ENCODE data around the gene DNMT1. TPM values are rescaled to one million over a fixed set of nuclear protein-coding genes. Genes with fewer than 3 reads are reported as not detected.

DNMT1 gene
- polyA plus RNA-seq, 1 donor from 2014 or later, result 58.4 TPM

GRCh38 chr19:10136936-10137335, 57.8 kb downstream of the DNMT1 start:
- Histone ChIP-seq H3K4me2 (ENCODE audit: low read length) (no peak overlapping the region), H3K27me3 (ENCODE audit: insufficient read depth, low read depth, low read length) (no peaks in the 10 kb centered on the region), H2AFZ (ENCODE audit: low read depth, low read length) (no peak overlapping the region), H3K9me3 (ENCODE audit: low read length) (no peaks in the 10 kb centered on the region), H3K9ac (ENCODE audit: low read length) (no peak overlapping the region), H3K36me3 (ENCODE audit: insufficient read depth, low read length) (peaks cover 4% of the 10 kb centered on the region), H3K27ac (ENCODE audit: low read length) (no peak overlapping the region), H3K4me3 (ENCODE audit: low read length) (no peak overlapping the region), H3F3A (ENCODE audit: insufficient read depth, low read length, poor library complexity, severe bottlenecking) (no peaks in the 10 kb centered on the region), H3K9me2 (ENCODE audit: insufficient read depth, low read length) (no peaks in the 10 kb centered on the region), H3K79me2 (replicated peaks; ENCODE audit: insufficient read depth, low read length) (no peaks in the 10 kb centered on the region), H4K20me1 (ENCODE audit: insufficient read depth) (no peaks in the 10 kb centered on the region)
- TF ChIP-seq TAF1 (IDR thresholded peaks at IDR 0.05; ENCODE audit: low read depth) (no peak), CTCF (IDR thresholded peaks at IDR 0.05; ENCODE audit: poor library complexity, severe bottlenecking) (no peak), EP300 (conservative IDR thresholded peaks at IDR 0.05; ENCODE audit: poor library complexity, severe bottlenecking) (no peak), REST (IDR thresholded peaks at IDR 0.05; ENCODE audit: borderline replicate concordance) (no peak), MXI1 (conservative IDR thresholded peaks at IDR 0.05; ENCODE audit: poor library complexity, severe bottlenecking) (no peak), SMC3 (conservative IDR thresholded peaks at IDR 0.05; ENCODE audit: poor library complexity) (no peak), RAD21 (conservative IDR thresholded peaks at IDR 0.05) (no peak), POLR2AphosphoS5 (IDR thresholded peaks at IDR 0.05) (no peak), EZH2 (IDR thresholded peaks at IDR 0.05; ENCODE audit: borderline replicate concordance, insufficient read depth, low read length, poor library complexity, severe bottlenecking) (no peak)

- Histone ChIP-seq H3K9ac (ENCODE audit: low read length) (no peak overlapping the region), H4K20me1 (ENCODE audit: insufficient read depth) (no peaks in the 10 kb centered on the region), H3K27me3 (ENCODE audit: insufficient read depth, low read depth, low read length) (no peaks in the 10 kb centered on the region), H2AFZ (ENCODE audit: low read depth, low read length) (no peak overlapping the region), H3K27ac (ENCODE audit: low read length) (no peak overlapping the region), H3K36me3 (ENCODE audit: insufficient read depth, low read length) (peaks cover 1% of the 10 kb centered on the region), H3K9me3 (ENCODE audit: low read length) (no peaks in the 10 kb centered on the region), H3K9me2 (ENCODE audit: insufficient read depth, low read length) (no peaks in the 10 kb centered on the region), H3K79me2 (replicated peaks; ENCODE audit: insufficient read depth, low read length) (no peaks in the 10 kb centered on the region), H3K4me3 (ENCODE audit: low read length) (no peak overlapping the region), H3K4me2 (ENCODE audit: low read length) (no peak overlapping the region), H3F3A (ENCODE audit: insufficient read depth, low read length, poor library complexity, severe bottlenecking) (no peaks in the 10 kb centered on the region)
- TF ChIP-seq POLR2AphosphoS5 (IDR thresholded peaks at IDR 0.05) (no peak), RAD21 (conservative IDR thresholded peaks at IDR 0.05) (no peak)
Observed at GRCh38 chr19:10135551-10136334, 59.0 kb downstream of the DNMT1 start.
